Transverse colon (tissue), 4 donors: Measurements from ENCODE around the gene NKD1.

Source experiments
- CTCF ChIP-seq, 5 experiments: fragments of 200-600 bp in 3 of 5; fragments of 450-650 bp in 2 of 5; sonication (generic) in 3 of 5; IDR thresholded peaks; 1 replicate in 2 of 5; 2 replicates in 3 of 5; pipeline ENCODE4 v1.5.1; 2016 to 2017; ENCODE audit warnings: antibody characterized with exemption in 5 of 5, inconsistent platforms in 3 of 5, mild to moderate bottlenecking in 2 of 5, moderate library complexity in 1 of 5
- POLR2A ChIP-seq: fragments of 450-650 bp; IDR thresholded peaks from one replicate; pipeline ENCODE4 v1.6.1; 2016; ENCODE audit warnings: antibody characterized with exemption, mild to moderate bottlenecking, moderate library complexity
- POLR2AphosphoS5 ChIP-seq, 3 donors: sonication (generic); formaldehyde crosslinking; IDR thresholded peaks; one replicate each; pipeline ENCODE4 v1.6.1; 2016; ENCODE audit warnings: antibody characterized with exemption in 3 of 3

- TF ChIP-seq CTCF (IDR thresholded peaks at IDR 0.05) (no peak), POLR2AphosphoS5 (IDR thresholded peaks at IDR 0.05) (no peak), POLR2A (no peak)
Measured at GRCh38 chr16:50669741-50670140, 121.5 kb downstream of the NKD1 start.
